Measurements from ENCODE around the gene SF3A2.
A peak's percentile ranks its signal among the peaks of the same experiment; 100 is the strongest.

Gene SF3A2

GRCh38 chr19:2255112-2255845 lies 18.7 kb downstream of the SF3A2 start:
- peak; percentile 23 for DNase-seq

- DNase-seq = no peak
Observed at GRCh38 chr19:2255982-2256685, 19.5 kb downstream of the SF3A2 start, which contains the start of gene JSRP1. Gene JSRP1, minus strand, starts transcription at chr19:2256417. Its CDS starts 1,103 bp downstream, at chr19:2255314.

- no peak for DNase-seq
Observed at GRCh38 chr19:2259336-2259735, 22.7 kb downstream of the SF3A2 start.

- DNase-seq = no peak
Observed at GRCh38 chr19:2260341-2260805, 23.7 kb downstream of the SF3A2 start.

- DNase-seq = no peak
Observed at GRCh38 chr19:2261438-2262172, 25.0 kb downstream of the SF3A2 start.

- DNase-seq = peak; percentile 63
Observed at GRCh38 chr19:2266183-2266993, 29.8 kb downstream of the SF3A2 start.

- no peak for DNase-seq
Observed at GRCh38 chr19:2268480-2268830, 31.8 kb downstream of the SF3A2 start.

GRCh38 chr19:2268861-2269243 lies 32.2 kb downstream of the SF3A2 start:
- DNase-seq = no peak

GRCh38 chr19:2269244-2270156 lies 32.9 kb downstream of the SF3A2 start:
- DNase-seq = peak; percentile 97

- no peak for DNase-seq
Observed at GRCh38 chr19:2270157-2270422, 33.5 kb downstream of the SF3A2 start.

GRCh38 chr19:2270423-2271233 lies 34.0 kb downstream of the SF3A2 start:
- no peak for DNase-seq

GRCh38 chr19:2271234-2272103 lies 34.8 kb downstream of the SF3A2 start:
- no peak for DNase-seq

- peak; percentile 71 for DNase-seq
Observed at GRCh38 chr19:2273356-2274184, 36.9 kb downstream of the SF3A2 start.

- DNase-seq = no peak
Observed at GRCh38 chr19:2274185-2274711, 37.6 kb downstream of the SF3A2 start.

GRCh38 chr19:2274931-2275535 lies 38.4 kb downstream of the SF3A2 start:
- peak; percentile 29 for DNase-seq

GRCh38 chr19:2275588-2276428 lies 39.2 kb downstream of the SF3A2 start:
- no peak for DNase-seq

- no peak for DNase-seq
Observed at GRCh38 chr19:2276429-2276986, 39.9 kb downstream of the SF3A2 start.

Data from NCI-H1092 treated with DMSO at 0.1 percent for 48 hours (cell line).